GM23338 (cell line): Measurements from ENCODE around the gene ELMOD3. TPM values are rescaled to one million over a fixed set of nuclear protein-coding genes. Genes with fewer than 3 reads are reported as not detected.

Source experiments
- ATAC-seq: fragments of 200-7000 bp; cut with Tn5 transposase; 3 replicates; pipeline ENCODE4 v1.9.1; 2020
- DNase-seq: peaks from one replicate; pipeline ENCODE4 v3.0.0-alpha.2; 2015; ENCODE audit warnings: low spot score
- H2AFZ ChIP-seq: fragments of 200-600 bp; sonication (generic); 2 replicates; pipeline ENCODE4 v1.8.0; 2016; ENCODE audit warnings: antibody characterized with exemption, mild to moderate bottlenecking, moderate library complexity
- H3F3A ChIP-seq: fragments of 200-600 bp; sonication (generic); replicated peaks from 2 replicates; pipeline ENCODE4 v1.8.0; 2017; ENCODE audit warnings: antibody characterized with exemption, mixed run types, low read depth
- H3K27ac ChIP-seq: fragments of 200-600 bp; sonication (generic); 2 replicates; pipeline ENCODE4 v1.6.1; 2016; ENCODE audit warnings: low read depth
- H3K27me3 ChIP-seq: fragments of 200-600 bp; sonication (generic); 2 replicates; pipeline ENCODE4 v1.8.0; 2016; ENCODE audit warnings: mild to moderate bottlenecking, mixed run types, moderate library complexity; ENCODE audit not compliant: insufficient read depth
- H3K36me3 ChIP-seq: fragments of 200-600 bp; sonication (generic); 2 replicates; pipeline ENCODE4 v1.8.0; 2016; ENCODE audit warnings: mild to moderate bottlenecking; ENCODE audit not compliant: insufficient read depth
- H3K4me1 ChIP-seq: fragments of 200-600 bp; sonication (generic); 2 replicates; pipeline ENCODE4 v1.8.0; 2016; ENCODE audit warnings: mild to moderate bottlenecking, moderate library complexity; ENCODE audit not compliant: insufficient read depth
- H3K4me2 ChIP-seq: fragments of 200-600 bp; sonication (generic); 2 replicates; pipeline ENCODE4 v1.7.1; 2017; ENCODE audit warnings: mixed run types
- H3K4me3 ChIP-seq: fragments of 200-600 bp; sonication (generic); 2 replicates; pipeline ENCODE4 v1.6.1; 2016; ENCODE audit warnings: mixed run types
- H3K79me2 ChIP-seq: fragments of 200-600 bp; sonication (generic); replicated peaks from 2 replicates; pipeline ENCODE4 v1.8.0; 2017; ENCODE audit warnings: mild to moderate bottlenecking; ENCODE audit not compliant: insufficient read depth
- H3K9me2 ChIP-seq: fragments of 200-600 bp; sonication (generic); 2 replicates; pipeline ENCODE4 v1.8.0; 2017; ENCODE audit not compliant: insufficient read depth
- H4K20me1 ChIP-seq: fragments of 200-600 bp; sonication (generic); replicated peaks from 2 replicates; pipeline ENCODE4 v1.8.0; 2017; ENCODE audit warnings: mild to moderate bottlenecking; ENCODE audit not compliant: insufficient read depth
- H3K27ac Mint-ChIP-seq: 2 replicates; pipeline ENCODE4 v1.8.0; 2020; ENCODE audit warnings: inconsistent platforms, mild to moderate bottlenecking, moderate library complexity, mixed read lengths
- H3K27me3 Mint-ChIP-seq: 3 replicates; pipeline ENCODE4 v1.8.0; 2022; ENCODE audit warnings: low read depth, mild to moderate bottlenecking, moderate library complexity, mixed read lengths, inconsistent platforms; ENCODE audit not compliant: insufficient read depth, poor library complexity
- H3K36me3 Mint-ChIP-seq: 3 replicates; pipeline ENCODE4 v1.8.0; 2021; ENCODE audit warnings: low read depth, mild to moderate bottlenecking, inconsistent platforms, moderate library complexity, mixed read lengths
- H3K4me1 Mint-ChIP-seq: 3 replicates; pipeline ENCODE4 v1.8.0; 2020; ENCODE audit warnings: mild to moderate bottlenecking, inconsistent platforms, mixed read lengths
- H3K4me3 Mint-ChIP-seq: 3 replicates; pipeline ENCODE4 v1.8.0; 2021; ENCODE audit warnings: moderate library complexity, mild to moderate bottlenecking, inconsistent platforms, mixed read lengths
- H3K9me3 Mint-ChIP-seq: 3 replicates; pipeline ENCODE4 v1.8.0; 2020; ENCODE audit warnings: moderate library complexity, mild to moderate bottlenecking, inconsistent platforms, mixed read lengths
- EZH2 ChIP-seq: fragments of 200-600 bp; sonication (generic); IDR thresholded peaks from one replicate; pipeline ENCODE4 v1.8.0; 2017; ENCODE audit warnings: antibody characterized with exemption, mild to moderate bottlenecking, low read depth; ENCODE audit not compliant: unreplicated experiment
- EZH2phosphoT487 ChIP-seq: fragments of 200-600 bp; sonication (generic); IDR thresholded peaks from one replicate; pipeline ENCODE4 v1.8.1; 2018; ENCODE audit warnings: antibody characterized with exemption; ENCODE audit not compliant: unreplicated experiment
- POLR2AphosphoS5 ChIP-seq: IDR thresholded peaks from 2 replicates; pipeline ENCODE4 v1.6.1; 2016; ENCODE audit warnings: antibody characterized with exemption, low read depth
- STAT1 ChIP-seq: IDR thresholded peaks from one replicate; pipeline ENCODE4 v1.6.1; 2016; ENCODE audit warnings: antibody characterized with exemption; ENCODE audit not compliant: unreplicated experiment
- ZNF331 ChIP-seq: fragments of 250-450 bp; sonication (Bioruptor Pico); IDR thresholded peaks from 2 replicates; pipeline ENCODE4 v1.5.0; 2020; ENCODE audit warnings: low read depth, mild to moderate bottlenecking, moderate library complexity
- polyA plus RNA-seq: library from polyadenylated mRNA; unstranded; fragments of >200 nt; fragmentation: Nextera tagmentation; extraction: Ambion mirVana; gene quantifications from 2 replicates; pipeline ENCODE4 v1.2.1, GENCODE V29; 2016
- total RNA-seq: library from RNA; depleted of rRNA; stranded (reverse); fragments of >200 nt; shearing (Covaris generic); gene quantifications from 2 replicates; pipeline ENCODE4 v1.2.3, GENCODE V29; 2014
- TF ChIP-seq, protein P1 (sequence below): fragments of 250-450 bp; sonication (Bioruptor Pico); IDR thresholded peaks from 2 replicates; pipeline ENCODE4 v1.5.0; 2020; ENCODE audit warnings: mild to moderate bottlenecking, moderate library complexity
- TF ChIP-seq, protein P2 (sequence below): IDR thresholded peaks from one replicate; pipeline ENCODE4 v1.6.1; 2018; ENCODE audit warnings: antibody characterized with exemption; ENCODE audit not compliant: unreplicated experiment

ELMOD3 gene
- total and polyA plus RNA-seq, 2 experiments from 2014 or later, result 8.6 to 8.9 TPM

DNA sequence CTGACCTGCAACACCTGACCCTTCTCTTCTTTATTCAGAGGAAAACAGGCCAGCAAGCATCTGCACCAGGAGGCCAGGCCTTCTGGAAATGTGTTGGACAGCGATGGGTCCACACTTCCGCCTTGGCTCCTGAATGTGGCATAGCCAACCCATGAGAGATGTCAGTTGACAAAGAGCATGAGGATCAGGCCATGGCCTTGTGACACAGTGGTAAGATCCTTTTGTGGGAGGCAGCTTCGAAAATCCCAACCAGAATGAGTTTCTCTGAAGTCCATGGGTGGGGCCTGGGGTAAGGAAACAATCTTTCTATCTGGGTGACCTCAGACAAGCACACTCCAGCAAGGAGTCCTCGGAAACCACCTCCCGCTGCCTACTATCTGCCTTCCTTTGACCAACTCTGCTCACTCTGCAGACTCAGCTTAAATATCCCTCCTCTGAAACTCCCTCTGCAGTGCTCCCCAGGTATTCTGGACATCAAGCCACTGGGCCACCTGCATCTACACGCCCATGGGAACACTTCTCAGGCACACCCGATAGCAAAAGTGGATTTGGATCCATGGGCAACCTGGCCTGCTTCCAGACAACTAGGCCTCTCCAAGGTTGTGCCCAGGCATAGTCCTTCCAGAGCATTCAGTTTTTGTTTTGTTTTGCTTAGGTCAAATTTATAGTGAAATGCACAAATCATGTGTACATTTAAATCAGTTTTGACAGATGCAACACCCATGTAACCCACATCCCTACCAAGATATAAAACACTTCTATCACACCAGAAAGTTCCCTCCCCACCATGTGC lies 60.4 kb downstream of the ELMOD3 start (continued):
- TF ChIP-seq ZNF331, result no peak
- TF ChIP-seq, protein P1, sequence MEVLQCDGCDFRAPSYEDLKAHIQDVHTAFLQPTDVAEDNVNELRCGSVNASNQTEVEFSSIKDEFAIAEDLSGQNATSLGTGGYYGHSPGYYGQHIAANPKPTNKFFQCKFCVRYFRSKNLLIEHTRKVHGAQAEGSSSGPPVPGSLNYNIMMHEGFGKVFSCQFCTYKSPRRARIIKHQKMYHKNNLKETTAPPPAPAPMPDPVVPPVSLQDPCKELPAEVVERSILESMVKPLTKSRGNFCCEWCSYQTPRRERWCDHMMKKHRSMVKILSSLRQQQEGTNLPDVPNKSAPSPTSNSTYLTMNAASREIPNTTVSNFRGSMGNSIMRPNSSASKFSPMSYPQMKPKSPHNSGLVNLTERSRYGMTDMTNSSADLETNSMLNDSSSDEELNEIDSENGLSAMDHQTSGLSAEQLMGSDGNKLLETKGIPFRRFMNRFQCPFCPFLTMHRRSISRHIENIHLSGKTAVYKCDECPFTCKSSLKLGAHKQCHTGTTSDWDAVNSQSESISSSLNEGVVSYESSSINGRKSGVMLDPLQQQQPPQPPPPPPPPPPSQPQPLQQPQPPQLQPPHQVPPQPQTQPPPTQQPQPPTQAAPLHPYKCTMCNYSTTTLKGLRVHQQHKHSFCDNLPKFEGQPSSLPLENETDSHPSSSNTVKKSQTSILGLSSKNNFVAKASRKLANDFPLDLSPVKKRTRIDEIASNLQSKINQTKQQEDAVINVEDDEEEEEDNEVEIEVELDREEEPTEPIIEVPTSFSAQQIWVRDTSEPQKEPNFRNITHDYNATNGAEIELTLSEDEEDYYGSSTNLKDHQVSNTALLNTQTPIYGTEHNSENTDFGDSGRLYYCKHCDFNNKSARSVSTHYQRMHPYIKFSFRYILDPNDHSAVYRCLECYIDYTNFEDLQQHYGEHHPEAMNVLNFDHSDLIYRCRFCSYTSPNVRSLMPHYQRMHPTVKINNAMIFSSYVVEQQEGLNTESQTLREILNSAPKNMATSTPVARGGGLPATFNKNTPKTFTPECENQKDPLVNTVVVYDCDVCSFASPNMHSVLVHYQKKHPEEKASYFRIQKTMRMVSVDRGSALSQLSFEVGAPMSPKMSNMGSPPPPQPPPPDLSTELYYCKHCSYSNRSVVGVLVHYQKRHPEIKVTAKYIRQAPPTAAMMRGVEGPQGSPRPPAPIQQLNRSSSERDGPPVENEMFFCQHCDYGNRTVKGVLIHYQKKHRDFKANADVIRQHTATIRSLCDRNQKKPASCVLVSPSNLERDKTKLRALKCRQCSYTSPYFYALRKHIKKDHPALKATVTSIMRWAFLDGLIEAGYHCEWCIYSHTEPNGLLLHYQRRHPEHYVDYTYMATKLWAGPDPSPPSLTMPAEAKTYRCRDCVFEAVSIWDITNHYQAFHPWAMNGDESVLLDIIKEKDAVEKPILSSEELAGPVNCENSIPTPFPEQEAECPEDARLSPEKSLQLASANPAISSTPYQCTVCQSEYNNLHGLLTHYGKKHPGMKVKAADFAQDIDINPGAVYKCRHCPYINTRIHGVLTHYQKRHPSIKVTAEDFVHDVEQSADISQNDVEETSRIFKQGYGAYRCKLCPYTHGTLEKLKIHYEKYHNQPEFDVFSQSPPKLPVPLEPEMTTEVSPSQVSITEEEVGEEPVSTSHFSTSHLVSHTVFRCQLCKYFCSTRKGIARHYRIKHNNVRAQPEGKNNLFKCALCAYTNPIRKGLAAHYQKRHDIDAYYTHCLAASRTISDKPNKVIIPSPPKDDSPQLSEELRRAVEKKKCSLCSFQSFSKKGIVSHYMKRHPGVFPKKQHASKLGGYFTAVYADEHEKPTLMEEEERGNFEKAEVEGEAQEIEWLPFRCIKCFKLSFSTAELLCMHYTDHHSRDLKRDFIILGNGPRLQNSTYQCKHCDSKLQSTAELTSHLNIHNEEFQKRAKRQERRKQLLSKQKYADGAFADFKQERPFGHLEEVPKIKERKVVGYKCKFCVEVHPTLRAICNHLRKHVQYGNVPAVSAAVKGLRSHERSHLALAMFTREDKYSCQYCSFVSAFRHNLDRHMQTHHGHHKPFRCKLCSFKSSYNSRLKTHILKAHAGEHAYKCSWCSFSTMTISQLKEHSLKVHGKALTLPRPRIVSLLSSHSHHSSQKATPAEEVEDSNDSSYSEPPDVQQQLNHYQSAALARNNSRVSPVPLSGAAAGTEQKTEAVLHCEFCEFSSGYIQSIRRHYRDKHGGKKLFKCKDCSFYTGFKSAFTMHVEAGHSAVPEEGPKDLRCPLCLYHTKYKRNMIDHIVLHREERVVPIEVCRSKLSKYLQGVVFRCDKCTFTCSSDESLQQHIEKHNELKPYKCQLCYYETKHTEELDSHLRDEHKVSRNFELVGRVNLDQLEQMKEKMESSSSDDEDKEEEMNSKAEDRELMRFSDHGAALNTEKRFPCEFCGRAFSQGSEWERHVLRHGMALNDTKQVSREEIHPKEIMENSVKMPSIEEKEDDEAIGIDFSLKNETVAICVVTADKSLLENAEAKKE (CRISPR knock-in tag), result no peak
- no peak for TF ChIP-seq EZH2phosphoT487

DNA sequence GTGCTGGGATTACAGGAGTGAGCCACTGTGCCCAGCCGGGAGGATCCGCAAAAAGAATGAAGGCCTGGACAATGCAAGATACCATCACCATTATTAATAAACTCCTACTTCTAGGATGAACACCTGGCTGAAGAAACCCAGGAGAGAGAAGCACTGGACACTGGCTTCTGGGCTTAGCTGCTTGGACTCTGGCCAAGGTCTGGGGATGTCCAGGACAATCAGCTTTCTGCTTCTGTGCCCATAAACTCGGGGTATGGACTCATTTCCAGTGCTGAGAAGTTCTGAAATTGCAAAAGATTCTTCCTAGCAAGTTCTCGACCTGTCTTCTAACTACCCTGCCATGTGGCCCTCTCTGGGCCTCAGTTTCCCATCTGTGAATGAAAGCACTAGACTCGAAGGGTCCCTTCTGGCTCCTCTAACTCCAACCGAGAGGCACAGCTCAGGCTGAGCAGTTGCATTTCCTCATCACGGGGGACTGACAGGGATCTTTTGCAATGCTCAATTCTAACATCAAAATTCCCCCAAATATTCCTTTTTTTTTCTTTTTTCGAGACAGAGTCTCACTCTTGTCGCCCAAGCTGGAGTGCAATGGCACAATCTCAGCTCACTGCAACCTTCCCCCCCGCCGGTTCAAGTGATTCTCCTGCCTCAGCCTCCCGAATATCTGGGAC lies 61.5 kb downstream of the ELMOD3 start:
- Histone ChIP-seq H4K20me1 (no peaks in the 10 kb centered on the region), H3K27ac (no peak overlapping the region), H3K4me3 (no peak overlapping the region), H3K79me2 (peaks cover 4% of the 10 kb centered on the region; the same call in 1 of the 2 replicates), H3F3A (peaks cover 19% of the 10 kb centered on the region), H3K4me2 (no peak overlapping the region), H3K27me3 (no peaks in the 10 kb centered on the region), H3K36me3 (no peaks in the 10 kb centered on the region), H3K4me1 (peaks cover 33% of the 10 kb centered on the region), H3K9me2 (no peaks in the 10 kb centered on the region), H2AFZ (no peak overlapping the region)
- ATAC-seq (no peak), DNase-seq (no peak)
- no peaks in the 10 kb centered on the region; the same call in 2 of the 3 replicates for H3K36me3 Mint-ChIP-seq
- no peaks in the 10 kb centered on the region for H3K9me3 Mint-ChIP-seq
- no peak overlapping the region for H3K27ac Mint-ChIP-seq
- peaks cover 30% of the 10 kb centered on the region for H3K4me1 Mint-ChIP-seq
- H3K4me3 Mint-ChIP-seq, result no peak overlapping the region
- peaks cover 28% of the 10 kb centered on the region for H3K27me3 Mint-ChIP-seq
- TF ChIP-seq ZNF331 (no peak), EZH2phosphoT487 (no peak), EZH2 (no peak), STAT1 (no peak), POLR2AphosphoS5 (no peak)
- TF ChIP-seq, protein P2, sequence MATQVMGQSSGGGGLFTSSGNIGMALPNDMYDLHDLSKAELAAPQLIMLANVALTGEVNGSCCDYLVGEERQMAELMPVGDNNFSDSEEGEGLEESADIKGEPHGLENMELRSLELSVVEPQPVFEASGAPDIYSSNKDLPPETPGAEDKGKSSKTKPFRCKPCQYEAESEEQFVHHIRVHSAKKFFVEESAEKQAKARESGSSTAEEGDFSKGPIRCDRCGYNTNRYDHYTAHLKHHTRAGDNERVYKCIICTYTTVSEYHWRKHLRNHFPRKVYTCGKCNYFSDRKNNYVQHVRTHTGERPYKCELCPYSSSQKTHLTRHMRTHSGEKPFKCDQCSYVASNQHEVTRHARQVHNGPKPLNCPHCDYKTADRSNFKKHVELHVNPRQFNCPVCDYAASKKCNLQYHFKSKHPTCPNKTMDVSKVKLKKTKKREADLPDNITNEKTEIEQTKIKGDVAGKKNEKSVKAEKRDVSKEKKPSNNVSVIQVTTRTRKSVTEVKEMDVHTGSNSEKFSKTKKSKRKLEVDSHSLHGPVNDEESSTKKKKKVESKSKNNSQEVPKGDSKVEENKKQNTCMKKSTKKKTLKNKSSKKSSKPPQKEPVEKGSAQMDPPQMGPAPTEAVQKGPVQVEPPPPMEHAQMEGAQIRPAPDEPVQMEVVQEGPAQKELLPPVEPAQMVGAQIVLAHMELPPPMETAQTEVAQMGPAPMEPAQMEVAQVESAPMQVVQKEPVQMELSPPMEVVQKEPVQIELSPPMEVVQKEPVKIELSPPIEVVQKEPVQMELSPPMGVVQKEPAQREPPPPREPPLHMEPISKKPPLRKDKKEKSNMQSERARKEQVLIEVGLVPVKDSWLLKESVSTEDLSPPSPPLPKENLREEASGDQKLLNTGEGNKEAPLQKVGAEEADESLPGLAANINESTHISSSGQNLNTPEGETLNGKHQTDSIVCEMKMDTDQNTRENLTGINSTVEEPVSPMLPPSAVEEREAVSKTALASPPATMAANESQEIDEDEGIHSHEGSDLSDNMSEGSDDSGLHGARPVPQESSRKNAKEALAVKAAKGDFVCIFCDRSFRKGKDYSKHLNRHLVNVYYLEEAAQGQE, result no peak
